Measurements from ENCODE around the gene RPUSD2.

The RPUSD2 gene

GRCh38 chr15:40543631-40544294 lies 25.3 kb upstream of the RPUSD2 start:
- Histone ChIP-seq H3K79me2 (ENCODE audit: insufficient read depth, low read length) (no peaks in the 10 kb centered on the region), H3F3A (ENCODE audit: insufficient read depth, low read length) (no peaks in the 10 kb centered on the region), H3K36me3 (ENCODE audit: insufficient read depth, low read length) (no peaks in the 10 kb centered on the region), H3K9me3 (ENCODE audit: low read length) (no peaks in the 10 kb centered on the region), H3K4me2 (ENCODE audit: low read length) (no peak overlapping the region), H3K9ac (ENCODE audit: low read length) (no peak overlapping the region), H3K4me1 (ENCODE audit: insufficient read depth, low read length, severe bottlenecking) (peaks cover 11% of the 10 kb centered on the region), H2AFZ (ENCODE audit: low read length) (no peak overlapping the region), H3K27ac (ENCODE audit: low read depth, low read length, poor library complexity, severe bottlenecking) (no peak overlapping the region), H3K4me3 (ENCODE audit: low read depth, low read length, poor library complexity, severe bottlenecking) (no peak overlapping the region), H3K9me2 (ENCODE audit: low read depth, low read length) (no peaks in the 10 kb centered on the region), H3K27me3 (ENCODE audit: insufficient read depth, low read length) (no peaks in the 10 kb centered on the region), H4K20me1 (ENCODE audit: insufficient read depth, low read length) (no peaks in the 10 kb centered on the region)
- no peak for TF ChIP-seq EZH2 (IDR thresholded peaks at IDR 0.05; ENCODE audit: borderline replicate concordance, low read length)
- no peak for TF ChIP-seq CTCF (IDR thresholded peaks at IDR 0.05; ENCODE audit: low read length)

GRCh38 chr15:40545457-40545856 lies 23.6 kb upstream of the RPUSD2 start:
- Histone ChIP-seq H3F3A (ENCODE audit: insufficient read depth, low read length) (no peaks in the 10 kb centered on the region), H3K27ac (ENCODE audit: low read depth, low read length, poor library complexity, severe bottlenecking) (no peak overlapping the region), H3K79me2 (ENCODE audit: insufficient read depth, low read length) (no peaks in the 10 kb centered on the region), H3K9me2 (ENCODE audit: low read depth, low read length) (no peaks in the 10 kb centered on the region), H3K9me3 (ENCODE audit: low read length) (no peaks in the 10 kb centered on the region), H3K27me3 (ENCODE audit: insufficient read depth, low read length) (no peaks in the 10 kb centered on the region), H3K4me3 (ENCODE audit: low read depth, low read length, poor library complexity, severe bottlenecking) (no peak overlapping the region), H3K4me2 (ENCODE audit: low read length) (no peak overlapping the region), H3K9ac (ENCODE audit: low read length) (no peak overlapping the region), H3K36me3 (ENCODE audit: insufficient read depth, low read length) (no peaks in the 10 kb centered on the region), H2AFZ (ENCODE audit: low read length) (no peak overlapping the region), H4K20me1 (ENCODE audit: insufficient read depth, low read length) (no peaks in the 10 kb centered on the region), H3K4me1 (ENCODE audit: insufficient read depth, low read length, severe bottlenecking) (peaks cover 15% of the 10 kb centered on the region)
- TF ChIP-seq EZH2 (IDR thresholded peaks at IDR 0.05; ENCODE audit: borderline replicate concordance, low read length) (no peak), CTCF (IDR thresholded peaks at IDR 0.05; ENCODE audit: low read length) (peak; percentile 12; the same call in 1 of the 2 replicates)

GRCh38 chr15:40548610-40549009 lies 20.5 kb upstream of the RPUSD2 start:
- Histone ChIP-seq H3K9me3 (ENCODE audit: low read length) (no peaks in the 10 kb centered on the region), H3K36me3 (ENCODE audit: insufficient read depth, low read length) (peaks cover 4% of the 10 kb centered on the region; the same call in 1 of the 2 replicates), H3K79me2 (ENCODE audit: insufficient read depth, low read length) (no peaks in the 10 kb centered on the region), H3F3A (ENCODE audit: insufficient read depth, low read length) (no peaks in the 10 kb centered on the region), H3K9me2 (ENCODE audit: low read depth, low read length) (no peaks in the 10 kb centered on the region), H3K4me3 (ENCODE audit: low read depth, low read length, poor library complexity, severe bottlenecking) (no peak overlapping the region), H4K20me1 (ENCODE audit: insufficient read depth, low read length) (no peaks in the 10 kb centered on the region), H3K4me1 (ENCODE audit: insufficient read depth, low read length, severe bottlenecking) (peaks cover 27% of the 10 kb centered on the region), H2AFZ (ENCODE audit: low read length) (no peak overlapping the region), H3K9ac (ENCODE audit: low read length) (no peak overlapping the region), H3K27me3 (ENCODE audit: insufficient read depth, low read length) (no peaks in the 10 kb centered on the region), H3K27ac (ENCODE audit: low read depth, low read length, poor library complexity, severe bottlenecking) (no peak overlapping the region), H3K4me2 (ENCODE audit: low read length) (no peak overlapping the region)
- TF ChIP-seq EZH2 (IDR thresholded peaks at IDR 0.05; ENCODE audit: borderline replicate concordance, low read length) (no peak), CTCF (IDR thresholded peaks at IDR 0.05; ENCODE audit: low read length) (no peak)

Data from OCI-LY1 (cell line).